Fibroblast of upper back skin (primary cell): Measurements from ENCODE around the gene IQCH.
"Not testable (repeated sequence)": the region's sequence is repeated elsewhere in the genome, so short reads cannot be mapped to it uniquely, and the experiment has no call there.

Source experiments
- DNase-seq: peaks from one replicate; pipeline ENCODE4 v3.0.0-alpha.2; 2013

Gene IQCH

GRCh38 chr15:67359431-67360079 lies 105.0 kb downstream of the IQCH start:
- no peak for DNase-seq

GRCh38 chr15:67361100-67361499 lies 106.5 kb downstream of the IQCH start:
- DNase-seq = no peak

GRCh38 chr15:67363712-67364111 lies 109.1 kb downstream of the IQCH start:
- not testable (repeated sequence) for DNase-seq

GRCh38 chr15:67365994-67366393 lies 111.4 kb downstream of the IQCH start:
- DNase-seq = no peak

- no peak for DNase-seq
These were observed 112.3 kb downstream of the IQCH start for GRCh38 chr15:67366904-67367303.

- no peak for DNase-seq
These were observed 114.9 kb downstream of the IQCH start for GRCh38 chr15:67369359-67369998.

- no peak for DNase-seq
These were observed 115.8 kb downstream of the IQCH start for GRCh38 chr15:67370206-67370954.

GRCh38 chr15:67372543-67372942 lies 118.0 kb downstream of the IQCH start:
- DNase-seq = no peak

- no peak for DNase-seq
These were observed 118.5 kb downstream of the IQCH start for GRCh38 chr15:67372986-67373675.

GRCh38 chr15:67373971-67374370 lies 119.4 kb downstream of the IQCH start:
- no peak for DNase-seq

- no peak for DNase-seq
These were observed 124.9 kb downstream of the IQCH start for GRCh38 chr15:67379530-67379929.

GRCh38 chr15:67380921-67381320 lies 126.3 kb downstream of the IQCH start:
- DNase-seq = no peak

- DNase-seq = no peak
These were observed 126.9 kb downstream of the IQCH start for GRCh38 chr15:67381416-67382045.

- DNase-seq = no peak
These were observed 128.1 kb downstream of the IQCH start for GRCh38 chr15:67382723-67383122.

- DNase-seq = no peak
These were observed 129.3 kb downstream of the IQCH start for GRCh38 chr15:67383899-67384298.

- no peak for DNase-seq
These were observed 130.2 kb downstream of the IQCH start for GRCh38 chr15:67384761-67385160.

- no peak for DNase-seq
These were observed 131.4 kb downstream of the IQCH start for GRCh38 chr15:67385971-67386370.

- no peak for DNase-seq
These were observed 132.4 kb downstream of the IQCH start for GRCh38 chr15:67386947-67387346.

- no peak for DNase-seq
These were observed 135.4 kb downstream of the IQCH start for GRCh38 chr15:67389975-67390374.

GRCh38 chr15:67394873-67395639 lies 140.5 kb downstream of the IQCH start:
- no peak for DNase-seq

- no peak for DNase-seq
These were observed 141.5 kb downstream of the IQCH start for GRCh38 chr15:67396114-67396513.

- DNase-seq = no peak
These were observed 142.6 kb downstream of the IQCH start for GRCh38 chr15:67397139-67397538.
